ENCODE measurements around the gene GATA3.

GATA3 gene

DNA sequence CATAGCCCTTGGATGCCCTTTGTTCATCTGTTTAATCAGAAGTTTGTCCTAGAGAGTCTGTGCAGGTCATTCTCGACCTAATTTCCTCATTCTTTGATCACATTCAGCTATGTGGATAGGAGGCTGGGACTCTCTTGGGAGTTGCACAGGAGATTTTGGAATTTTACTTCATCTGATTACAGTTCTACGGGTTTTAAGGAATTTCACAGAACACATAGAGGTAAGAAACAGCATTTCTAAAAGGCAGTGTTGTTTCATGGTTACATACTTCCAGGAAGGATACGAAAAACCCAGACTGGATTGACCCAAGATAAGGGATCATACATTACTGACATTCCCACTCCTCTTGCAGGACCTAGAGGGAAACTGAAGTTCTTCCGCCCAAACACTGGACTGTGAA is 45.9 kb downstream of the GATA3 start:
- no peak for DNase-seq (ENCODE audit: low read depth in 2 of 2)

DNA sequence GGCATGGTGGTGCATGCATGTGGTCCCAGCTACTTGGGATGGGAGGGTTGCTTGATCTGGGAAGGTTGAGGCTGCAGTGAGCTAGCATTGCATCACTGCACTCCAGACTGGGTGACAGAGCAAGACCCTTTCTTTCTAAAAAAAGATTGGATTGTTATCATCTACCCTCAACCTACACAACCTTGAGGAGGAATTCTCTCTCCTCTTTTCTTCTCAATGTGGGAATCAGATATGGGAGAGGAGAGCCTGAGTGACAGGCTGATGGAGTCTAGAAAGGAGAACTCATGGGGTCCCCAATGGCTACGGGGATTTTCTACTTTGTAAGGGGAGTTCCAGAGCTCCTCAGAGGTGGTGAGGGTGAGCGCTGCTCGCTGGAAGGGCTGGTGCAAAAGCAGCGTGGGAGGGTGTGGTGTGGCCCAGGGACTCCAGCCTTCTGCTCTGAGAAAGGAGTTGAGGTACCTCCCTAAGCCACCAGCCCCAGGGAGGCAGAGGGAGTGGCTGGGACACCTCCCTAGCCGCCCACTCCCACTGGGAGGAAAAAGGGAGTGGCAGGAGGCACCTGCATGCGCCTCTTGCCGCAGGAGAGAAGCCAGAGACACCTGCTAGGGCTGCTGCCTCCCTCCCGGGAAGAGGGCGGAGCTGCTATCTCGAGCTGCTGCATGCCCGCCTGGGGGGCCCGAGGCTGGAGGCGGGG is 48.4 kb downstream of the GATA3 start:
- no peak for DNase-seq (ENCODE audit: low read depth in 2 of 2)

DNA sequence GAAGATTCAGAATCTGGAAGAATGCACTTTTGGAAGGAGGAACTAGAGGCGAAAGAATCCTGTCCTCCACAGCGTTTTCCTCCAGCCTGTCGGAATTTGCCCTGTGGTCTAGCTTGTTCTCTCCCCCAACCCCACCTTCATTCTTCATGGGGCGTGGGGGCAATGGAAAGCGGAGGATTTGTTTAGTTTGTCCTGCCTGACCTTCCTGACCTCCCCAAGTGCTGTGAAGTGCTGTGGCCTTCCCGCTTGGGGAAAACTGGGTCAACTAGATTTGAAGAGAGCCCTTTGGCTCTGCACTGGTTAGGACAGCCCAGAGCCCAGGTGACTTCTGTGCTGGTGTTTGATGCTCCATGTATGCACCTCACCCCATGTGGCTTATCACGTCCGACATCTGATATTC is 49.1 kb downstream of the GATA3 start:
- no peak for DNase-seq (ENCODE audit: low read depth in 2 of 2)

DNA sequence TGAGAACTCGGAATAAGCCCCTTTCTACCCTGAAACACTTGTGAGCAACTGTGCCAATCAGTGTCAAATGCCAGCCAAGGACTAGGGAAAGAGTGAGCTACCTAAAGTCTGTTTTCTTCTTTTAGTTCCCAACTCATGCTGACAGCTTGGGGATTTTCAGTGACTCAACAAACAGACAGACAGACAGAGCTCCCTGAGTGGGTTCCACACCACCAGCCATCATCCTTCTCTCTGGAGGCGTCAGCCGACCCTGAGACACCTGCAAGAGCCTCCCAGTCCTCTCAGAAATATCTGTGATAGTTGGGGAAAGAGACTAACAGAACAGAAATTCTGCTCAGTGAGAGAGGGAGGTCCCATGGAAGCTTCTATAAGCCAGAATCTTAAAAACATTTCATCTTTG is 49.5 kb downstream of the GATA3 start:
- DNase-seq (ENCODE audit: low read depth in 2 of 2): no peak

DNA sequence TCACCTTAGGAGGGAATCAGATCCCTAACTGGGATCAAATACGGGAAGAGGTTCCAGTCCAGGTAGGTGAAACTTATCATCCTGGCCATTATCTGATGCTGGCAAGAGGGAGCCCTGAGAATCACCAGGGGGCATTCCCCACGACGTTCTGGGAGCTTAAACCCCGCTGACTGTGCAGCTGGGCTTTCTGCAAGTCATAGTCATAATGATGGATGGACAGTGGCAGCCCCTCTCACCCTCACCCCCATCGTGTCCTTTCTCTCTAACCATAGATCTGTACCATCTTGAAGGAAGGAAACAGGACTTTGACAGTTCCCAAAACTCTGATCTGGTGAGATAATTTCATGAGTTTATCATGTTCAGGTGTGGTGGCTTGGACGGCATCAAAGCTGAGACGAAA is 50.2 kb downstream of the GATA3 start:
- no peak for DNase-seq (ENCODE audit: low read depth in 2 of 2)

DNA sequence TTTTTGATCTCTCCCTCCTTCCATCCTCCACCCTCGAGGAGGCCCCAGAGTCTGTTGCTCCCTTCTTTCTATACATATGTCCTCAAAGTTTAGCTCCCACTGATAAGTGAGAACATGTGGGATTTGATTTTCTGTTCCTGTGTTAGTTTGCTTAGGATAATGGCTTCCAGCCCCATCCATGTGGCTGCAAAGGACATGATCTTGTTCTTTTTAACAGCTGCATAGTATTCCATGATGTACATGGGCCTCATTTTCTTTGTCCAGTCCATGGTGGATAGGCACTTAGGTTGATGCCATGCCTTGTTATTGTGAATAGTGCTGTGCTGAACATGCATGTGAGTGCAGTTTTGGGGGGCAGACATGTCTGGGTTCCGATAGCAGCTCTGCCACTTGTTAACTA is 51.4 kb downstream of the GATA3 start:
- DNase-seq (ENCODE audit: low read depth in 2 of 2): no peak

DNA sequence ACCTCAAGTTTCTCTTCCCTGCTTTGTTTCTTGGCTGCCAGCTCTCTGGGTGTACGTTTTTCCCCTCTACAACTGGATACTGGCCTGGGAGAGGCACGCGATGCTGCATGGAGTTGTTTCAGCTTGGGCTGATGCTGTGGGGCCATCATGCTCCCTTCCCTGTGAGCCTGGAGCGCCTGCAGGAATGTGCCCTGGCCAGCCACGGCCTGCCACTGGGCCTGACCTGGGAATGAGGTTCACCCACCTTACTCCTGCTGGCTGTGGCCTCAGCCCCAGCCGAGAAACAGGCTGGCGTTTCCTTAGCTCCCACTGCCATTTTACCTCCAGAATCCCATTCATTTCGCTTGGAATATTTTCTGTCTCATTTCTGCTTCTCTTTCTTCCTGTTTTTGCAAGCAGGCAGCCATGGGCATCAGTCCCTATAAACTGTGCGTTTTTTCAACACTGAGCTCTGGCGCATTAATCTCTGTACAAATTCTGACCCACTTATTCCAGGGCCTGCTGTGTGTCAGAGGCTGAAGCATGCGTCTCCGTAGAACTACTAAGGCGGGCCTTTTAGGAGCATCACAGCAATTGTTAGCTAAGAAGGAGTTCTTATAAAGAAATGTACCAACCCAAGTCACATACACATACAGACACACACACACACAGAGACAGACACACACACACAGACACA is 57.9 kb downstream of the GATA3 start:
- no peak for DNase-seq (ENCODE audit: low read depth in 2 of 2)

DNA sequence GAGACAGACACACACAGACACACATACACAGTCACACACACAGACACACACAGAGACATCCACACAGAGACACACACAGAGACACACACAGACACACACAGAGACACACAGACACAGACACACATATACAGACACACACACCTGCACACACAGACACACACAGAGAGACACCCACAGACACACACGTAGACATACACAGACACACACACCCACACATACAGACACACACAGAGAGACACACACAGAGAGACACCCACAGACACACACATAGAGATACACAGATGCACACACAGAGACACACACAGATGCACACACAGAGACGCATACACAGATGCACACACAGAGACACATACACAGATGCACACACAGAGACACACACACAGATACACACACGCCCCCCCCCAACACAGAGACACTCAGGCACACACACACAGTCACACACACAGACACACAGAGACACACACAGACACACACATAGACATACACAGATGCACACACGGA is 58.5 kb downstream of the GATA3 start:
- DNase-seq (ENCODE audit: low read depth in 2 of 2): no peak

DNA sequence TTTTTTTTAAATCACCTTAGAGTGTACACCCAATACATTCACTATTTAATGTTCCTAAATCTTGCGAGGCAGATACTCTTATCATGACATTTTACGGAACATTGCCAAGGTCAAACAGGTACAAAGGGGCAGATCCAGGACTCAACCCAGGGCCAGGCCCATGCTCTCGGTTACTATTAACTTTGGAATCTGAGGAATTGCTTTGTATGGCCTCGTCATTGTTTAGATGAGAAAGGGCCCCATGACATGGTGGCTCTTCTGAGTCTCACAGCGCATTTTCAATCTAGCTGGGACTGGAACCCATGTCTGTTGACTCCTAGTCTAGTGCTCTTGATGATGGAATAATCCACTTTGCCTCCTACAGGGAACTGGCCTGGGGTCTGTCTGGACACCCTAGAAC is 59.1 kb downstream of the GATA3 start:
- DNase-seq (ENCODE audit: low read depth in 2 of 2): no peak

DNA sequence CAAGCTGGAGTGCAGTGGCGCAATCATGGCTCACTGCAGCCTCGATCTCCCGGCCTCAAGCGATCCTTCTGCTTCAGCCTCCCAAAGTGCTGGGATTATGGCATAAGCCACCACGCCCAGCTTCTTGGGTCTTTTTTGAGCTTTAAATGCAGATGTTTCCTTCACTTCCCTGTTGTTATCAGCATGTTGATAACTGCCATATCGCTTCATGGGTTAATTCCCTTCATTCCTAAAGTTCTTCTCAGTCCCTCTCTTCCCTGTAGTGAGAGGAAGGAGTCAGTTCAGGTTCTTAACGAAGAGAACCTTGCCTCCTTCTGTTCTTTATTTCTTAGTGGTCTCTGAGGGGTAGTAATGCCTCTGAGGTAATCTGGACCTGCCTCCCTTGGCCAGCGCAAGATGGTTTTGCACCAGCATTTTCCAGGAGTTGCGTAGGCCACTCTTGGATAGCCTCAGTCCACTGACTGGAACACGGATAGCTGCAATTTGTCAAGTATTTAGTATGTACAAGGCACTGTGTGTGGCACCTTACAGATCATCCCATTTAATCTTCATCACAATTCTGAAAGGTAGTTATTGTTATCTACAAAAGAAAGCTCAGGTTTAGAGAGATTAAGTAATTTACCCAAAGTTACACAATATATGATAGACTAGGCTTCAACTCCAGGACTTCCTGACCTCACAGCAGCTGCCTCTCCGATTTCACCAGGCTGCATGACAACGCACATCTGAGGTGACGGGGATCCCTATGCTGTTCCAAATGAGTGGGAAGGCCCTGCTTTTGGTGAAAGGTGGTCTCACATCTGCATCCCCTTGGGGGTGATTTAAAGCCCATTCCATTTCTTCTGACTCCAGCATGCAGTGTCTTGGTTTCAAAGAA is 60.5 kb downstream of the GATA3 start:
- DNase-seq (ENCODE audit: low read depth in 2 of 2): no peak

DNA sequence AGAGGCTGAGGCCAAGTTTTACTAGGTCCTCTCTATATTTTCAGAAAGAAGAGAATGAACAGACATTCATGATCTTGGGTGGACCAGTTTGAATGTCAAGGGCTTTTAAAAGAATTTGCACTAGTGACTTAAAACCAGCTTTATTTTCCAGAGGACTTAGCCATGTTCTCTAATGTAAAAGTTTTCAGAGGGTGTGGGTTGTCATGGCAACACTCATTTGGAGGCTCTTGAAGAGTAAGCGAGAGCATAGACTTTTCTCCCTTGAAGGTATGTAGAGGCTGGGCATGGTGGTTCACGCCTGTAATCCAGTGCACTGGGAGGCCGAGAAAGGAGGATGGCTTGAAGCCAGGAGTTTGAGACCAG is 61.1 kb downstream of the GATA3 start:
- DNase-seq (ENCODE audit: low read depth in 2 of 2): no peak

DNA sequence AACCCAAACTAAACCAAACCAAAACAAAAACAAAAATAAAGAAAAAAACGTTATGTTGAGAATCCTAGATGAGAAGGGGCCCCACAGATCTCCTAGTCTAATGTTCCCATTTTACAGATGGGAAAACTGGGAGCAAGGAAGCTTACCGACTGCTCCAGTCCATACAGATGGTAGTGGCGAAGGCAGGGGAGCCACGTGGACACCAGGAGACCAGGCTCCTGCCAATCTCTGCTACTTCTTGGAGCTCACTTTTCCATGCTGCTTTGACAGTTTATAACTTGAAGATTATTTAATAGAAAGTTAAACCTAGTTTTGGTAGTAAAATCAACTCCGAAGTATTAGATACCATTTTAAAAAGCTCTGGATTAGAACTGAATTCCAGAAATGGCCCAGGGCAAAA is 62.0 kb downstream of the GATA3 start:
- no peak for DNase-seq (ENCODE audit: low read depth in 2 of 2)

DNA sequence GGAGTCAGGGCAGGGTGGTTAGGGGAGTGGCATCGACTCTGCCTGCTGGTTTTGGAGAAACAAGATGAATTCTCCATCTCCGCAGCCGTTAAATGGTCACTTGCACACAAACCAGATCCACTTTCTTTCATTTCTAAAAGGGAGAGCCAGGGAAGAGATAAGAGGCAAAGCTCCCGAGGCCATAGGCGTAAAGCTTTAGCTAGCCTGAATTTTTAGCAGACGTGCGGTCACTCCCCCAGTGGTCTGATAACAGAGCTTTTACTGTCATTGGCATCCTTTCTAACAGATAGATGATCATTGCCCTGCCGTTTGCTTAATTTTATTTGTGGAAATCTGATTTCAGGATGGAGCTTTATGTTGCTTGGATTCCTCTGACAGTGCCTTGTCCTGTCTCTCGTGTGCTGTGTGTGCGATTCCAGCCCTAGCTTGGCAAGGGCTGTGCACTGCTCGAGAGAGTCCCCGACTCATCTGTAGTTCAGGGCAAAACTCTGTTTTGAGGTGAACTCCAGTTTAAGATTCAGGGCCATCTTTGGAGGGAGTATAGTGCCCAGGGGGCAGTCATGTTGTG is 62.5 kb downstream of the GATA3 start:
- no peak for DNase-seq (ENCODE audit: low read depth in 2 of 2)

DNA sequence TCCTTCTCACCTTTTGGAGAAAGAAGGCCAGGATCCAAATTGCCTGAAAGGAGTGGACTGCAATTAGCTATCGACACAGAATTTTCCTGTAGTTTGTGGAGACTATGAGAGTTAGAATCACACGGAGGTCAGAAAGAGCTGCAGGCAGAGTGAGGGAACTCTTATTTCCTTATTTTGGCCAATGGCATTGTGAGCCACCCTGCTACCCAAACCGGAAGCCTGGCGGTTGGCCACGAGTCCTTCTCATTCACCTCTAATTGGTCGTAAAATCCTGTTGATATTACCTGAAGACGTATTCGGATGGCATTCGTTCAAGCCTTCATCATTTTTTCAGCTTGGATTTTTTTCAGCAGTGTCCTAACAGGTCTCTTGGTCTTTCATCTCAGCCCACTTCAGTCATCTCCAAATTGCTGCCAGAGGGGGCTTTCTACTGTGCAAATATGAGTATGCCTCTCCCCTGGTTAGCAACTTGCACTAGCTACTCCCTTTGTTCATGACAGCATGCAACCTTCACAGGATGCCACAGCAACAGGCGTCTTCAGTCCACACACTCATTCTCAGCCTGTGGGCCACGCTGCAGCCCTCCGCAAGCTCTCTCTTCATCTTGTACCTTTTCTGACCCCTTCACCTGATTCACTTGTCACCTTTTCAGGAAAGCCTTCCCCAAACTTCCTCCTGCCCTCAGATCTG is 66.9 kb downstream of the GATA3 start:
- no peak for DNase-seq (ENCODE audit: low read depth in 2 of 2)

DNA sequence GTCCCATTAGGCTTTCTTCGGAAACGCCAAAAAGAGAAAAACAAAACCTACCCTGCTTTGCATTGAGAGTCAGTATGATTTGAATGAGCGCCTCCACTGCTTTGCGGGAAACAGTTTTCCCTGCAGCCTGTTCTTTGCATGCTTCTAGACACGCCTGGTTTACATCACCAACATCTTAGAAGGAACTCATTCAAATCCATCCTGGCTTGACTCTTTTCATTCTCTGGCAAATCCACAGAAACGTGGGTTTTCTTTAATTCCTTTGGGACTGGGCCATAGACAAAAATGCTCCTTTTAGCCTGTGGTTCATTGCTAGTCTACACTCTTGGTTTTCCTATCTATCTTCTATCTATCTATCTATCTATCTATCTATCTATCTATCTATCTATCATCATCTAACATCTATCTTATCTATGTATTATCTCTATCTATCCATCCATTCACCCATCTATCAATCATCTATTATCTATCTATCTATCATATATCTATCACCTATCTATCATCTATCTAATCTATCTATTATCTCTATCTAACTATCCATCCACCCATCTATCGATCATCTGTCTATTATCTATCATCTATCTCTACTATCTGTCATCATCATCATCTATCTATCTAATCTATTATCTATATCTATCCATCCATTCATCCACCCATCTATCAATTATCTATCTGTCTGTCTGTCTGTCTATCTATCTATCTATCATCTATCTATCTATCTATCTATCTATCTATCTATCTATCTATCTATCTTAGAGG is 68.3 kb downstream of the GATA3 start:
- DNase-seq (ENCODE audit: low read depth in 2 of 2): no peak

DNA sequence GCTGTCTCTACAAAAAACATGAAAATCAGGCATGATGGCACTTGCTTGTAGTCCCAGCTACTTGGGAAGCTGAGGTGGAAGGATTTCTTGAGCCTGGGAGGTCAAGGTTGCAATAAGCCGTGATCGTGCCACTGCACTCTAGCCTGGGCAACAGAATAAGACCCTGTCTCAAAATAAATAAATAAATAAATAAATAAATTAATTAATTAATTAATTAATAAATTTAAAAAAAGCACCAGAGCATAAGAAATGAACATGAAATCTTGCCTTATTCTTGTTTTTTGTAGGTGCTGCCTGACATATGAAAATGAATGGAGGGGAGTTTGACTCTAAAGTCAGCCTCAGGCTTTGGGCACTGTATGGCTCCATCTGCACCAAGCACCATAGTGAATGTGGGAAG is 69.9 kb downstream of the GATA3 start:
- no peak for DNase-seq (ENCODE audit: low read depth in 2 of 2)

All from stimulated activated CD8-positive, alpha-beta memory T cell treated with anti-CD3 and anti-CD28 coated beads, Interleukin-2, amount 100 ng/mL, for 1 hour (primary cell).